HEK293 (cell line): Measurements from ENCODE around the gene ZNF8.

ENCODE experiments used
- CTCF ChIP-seq: fragments of 450-650 bp; formaldehyde crosslinking; IDR thresholded peaks from 2 replicates; pipeline ENCODE4 v1.5.1; 2016; ENCODE audit warnings: missing biosample characterization, missing genetic modification characterization
- ZNF133 ChIP-seq: fragments of 450-650 bp; formaldehyde crosslinking; IDR thresholded peaks from 2 replicates; pipeline ENCODE4 v1.5.1; 2016; ENCODE audit warnings: missing biosample characterization, missing genetic modification characterization

- TF ChIP-seq CTCF (tag by site-specific recombination) (no peak), ZNF133 (tag by site-specific recombination) (no peak)
Observed at GRCh38 chr19:58279042-58279924, 528 bp downstream of the ZNF8 start.
